Left cardiac atrium (tissue), 4 donors: ENCODE measurements around the gene FCRL2. TPM values are rescaled to one million over a fixed set of nuclear protein-coding genes. Genes with fewer than 3 reads are reported as not detected.

Experiments
- ATAC-seq, 2 donors: fragments of 200-7000 bp; cut with Tn5 transposase; one replicate each; pipeline ENCODE4 v1.9.1; 2020; ENCODE audit warnings: mild to moderate bottlenecking in 2 of 2, moderate library complexity in 2 of 2
- DNase-seq: peaks from one replicate; pipeline ENCODE4 v3.0.0-alpha.2; 2020
- intact Hi-C, 2 donors: fragments of 100-400 bp; cut with DNase I; formaldehyde crosslinking; loops; one replicate each; pipeline versions ENCODE4 v1.14.1 to v1.15.1; 2022 to 2023
- total RNA-seq, 2 donors: library from RNA; stranded (reverse); fragmentation: NEBNext Ultra II Directional; extraction: Animal tissue kit (Norgen Biotek cat#: 25700); gene quantifications; one replicate each; pipeline ENCODE4 v1.2.1, GENCODE V29; 2021
- donor health status: DM: no; HTN: yes; CAD: no.
- donor health status: DM: no; HTN: yes; CAD: no; lungs with severe emphysema.
- donor health status: DM: yes; HTN: yes; CAD: no.
- donor health status: Dilated cardiomyopathy.

FCRL2 gene
- total RNA-seq, 2 donors from 2014 or later = not detected

- no peak for DNase-seq
- intact Hi-C loops = no loop called here
- no peak for ATAC-seq
Measured at GRCh38 chr1:157697781-157698569, 79.0 kb downstream of the FCRL2 start.

DNA sequence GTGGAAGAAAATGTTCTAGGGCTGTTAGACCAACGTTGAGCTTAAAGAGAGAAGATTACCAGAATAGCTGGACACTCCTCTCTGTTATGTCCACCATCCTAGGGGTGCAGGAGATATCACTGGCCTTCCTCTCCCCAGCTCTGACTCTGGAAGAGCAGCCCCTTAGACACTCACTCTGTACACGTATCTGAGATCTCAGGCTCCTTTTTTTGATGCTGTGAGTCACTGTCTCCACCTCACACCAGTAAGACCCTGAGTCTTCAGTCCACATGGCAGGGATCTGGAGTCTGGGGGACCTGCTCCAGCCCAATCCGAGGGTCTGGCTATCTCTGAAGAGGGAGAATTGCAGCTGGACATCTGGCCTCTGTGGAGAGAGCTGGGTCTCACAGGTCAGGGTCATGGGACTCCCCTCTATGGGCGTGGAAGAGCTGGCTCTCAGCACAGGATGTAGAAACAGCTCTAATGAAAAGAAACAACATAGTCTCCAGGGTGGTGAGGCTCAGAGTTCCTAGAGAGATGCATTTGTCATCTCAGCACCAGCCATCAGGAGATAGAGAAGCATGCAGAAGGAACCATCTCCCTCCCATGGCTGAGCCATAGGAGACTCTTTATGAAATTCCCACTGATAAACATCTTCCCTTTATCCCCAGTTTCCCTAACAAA lies 79.8 kb downstream of the FCRL2 start:
- ATAC-seq (no peak), DNase-seq (no peak)
- intact Hi-C loops = no loop called here

Other genes starting within 250 kb of the FCRL2 start
- under 1 TPM; 0.10 to 0.12 TPM for gene FCRL5, start 224.6 kb downstream of the FCRL2 start, total RNA-seq
- gene FCRL4, start 179.0 kb downstream of the FCRL2 start, total RNA-seq = not detected
- gene FCRL3, start 76.4 kb downstream of the FCRL2 start, total RNA-seq = under 1 TPM; 0.10 to 0.24 TPM
- gene FCRL1, start 43.0 kb upstream of the FCRL2 start, total RNA-seq = under 1 TPM in 1 of 2 donors, not detected in 1; 0.12 TPM
- gene CD5L, start 64.7 kb upstream of the FCRL2 start, total RNA-seq = under 1 TPM in 1 of 2 donors, not detected in 1; 0.38 TPM
- 10 to 100 TPM; 19.7 to 21.2 TPM for gene KIRREL1, start 216.5 kb upstream of the FCRL2 start, total RNA-seq